BE2C (cell line): ENCODE measurements around the gene OR5AU1.

ENCODE experiments used
- DNase-seq: peaks from one replicate; pipeline ENCODE4 v3.0.0-alpha.2; 2020
- H3K27me3 ChIP-seq: fragments of 250-450 bp; sonication (Bioruptor Pico); 2 replicates; pipeline ENCODE4 v1.5.1; 2020; ENCODE audit warnings: mild to moderate bottlenecking
- H3K36me3 ChIP-seq: fragments of 250-450 bp; sonication (Bioruptor Pico); 2 replicates; pipeline ENCODE4 v1.5.1; 2020; ENCODE audit warnings: mild to moderate bottlenecking
- H3K4me1 ChIP-seq: fragments of 250-450 bp; sonication (Bioruptor Pico); 2 replicates; pipeline ENCODE4 v1.5.1; 2020
- H3K4me3 ChIP-seq: 2 replicates; pipeline ENCODE4 v1.5.1; 2011; ENCODE audit warnings: low read depth, low read length
- H3K9me3 ChIP-seq: fragments of 250-450 bp; sonication (Bioruptor Pico); 2 replicates; pipeline ENCODE4 v1.5.1; 2020
- TF ChIP-seq, protein P1 (sequence below): IDR thresholded peaks from 2 replicates; pipeline ENCODE4 v1.5.1; 2012; ENCODE audit warnings: mild to moderate bottlenecking, low read depth, low read length

OR5AU1 gene

DNA sequence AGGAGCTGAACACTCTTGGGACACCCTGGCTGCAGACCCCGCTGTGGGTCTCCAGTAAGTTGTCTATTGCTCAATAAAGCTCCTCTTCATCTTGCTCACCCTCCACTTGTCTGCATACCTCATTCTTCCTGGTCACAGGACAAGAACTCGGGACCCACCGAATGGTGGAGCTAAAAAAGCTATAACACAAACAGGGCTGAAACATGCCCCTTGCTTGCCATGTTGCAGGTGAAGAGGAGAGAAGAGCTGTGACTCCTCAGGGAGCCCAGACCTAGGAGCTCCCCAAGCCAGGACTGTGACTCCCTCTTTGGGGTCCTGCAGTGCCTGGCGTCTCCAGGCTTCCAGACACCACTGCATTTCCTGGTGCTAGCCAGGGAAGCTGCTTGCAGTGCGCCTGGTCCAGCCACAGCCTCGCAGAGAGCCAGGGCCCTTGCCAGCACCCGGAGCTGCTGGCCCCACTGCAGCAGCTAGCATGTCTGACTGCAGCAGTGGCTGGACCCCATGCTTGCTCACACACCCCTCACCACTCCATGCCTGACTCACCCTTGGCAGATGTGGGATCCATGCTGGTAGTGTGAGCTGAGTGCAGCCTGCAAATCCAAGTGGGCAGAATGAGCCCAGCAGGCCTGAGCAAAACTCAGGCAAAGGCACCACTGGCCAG lies 37.1 kb upstream of the OR5AU1 start:
- Histone ChIP-seq H3K36me3 (no peaks in the 10 kb centered on the region), H3K9me3 (peaks cover 6% of the 10 kb centered on the region), H3K4me3 (no peak overlapping the region), H3K27me3 (0 out of 2 replicates have a peak, but pooled peaks cover 2% of the 10 kb centered on the region), H3K4me1 (no peaks in the 10 kb centered on the region; the same call in none of the 2 replicates)
- TF ChIP-seq, protein P1, sequence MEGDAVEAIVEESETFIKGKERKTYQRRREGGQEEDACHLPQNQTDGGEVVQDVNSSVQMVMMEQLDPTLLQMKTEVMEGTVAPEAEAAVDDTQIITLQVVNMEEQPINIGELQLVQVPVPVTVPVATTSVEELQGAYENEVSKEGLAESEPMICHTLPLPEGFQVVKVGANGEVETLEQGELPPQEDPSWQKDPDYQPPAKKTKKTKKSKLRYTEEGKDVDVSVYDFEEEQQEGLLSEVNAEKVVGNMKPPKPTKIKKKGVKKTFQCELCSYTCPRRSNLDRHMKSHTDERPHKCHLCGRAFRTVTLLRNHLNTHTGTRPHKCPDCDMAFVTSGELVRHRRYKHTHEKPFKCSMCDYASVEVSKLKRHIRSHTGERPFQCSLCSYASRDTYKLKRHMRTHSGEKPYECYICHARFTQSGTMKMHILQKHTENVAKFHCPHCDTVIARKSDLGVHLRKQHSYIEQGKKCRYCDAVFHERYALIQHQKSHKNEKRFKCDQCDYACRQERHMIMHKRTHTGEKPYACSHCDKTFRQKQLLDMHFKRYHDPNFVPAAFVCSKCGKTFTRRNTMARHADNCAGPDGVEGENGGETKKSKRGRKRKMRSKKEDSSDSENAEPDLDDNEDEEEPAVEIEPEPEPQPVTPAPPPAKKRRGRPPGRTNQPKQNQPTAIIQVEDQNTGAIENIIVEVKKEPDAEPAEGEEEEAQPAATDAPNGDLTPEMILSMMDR: no peak
- peak; percentile 29 for DNase-seq

DNA sequence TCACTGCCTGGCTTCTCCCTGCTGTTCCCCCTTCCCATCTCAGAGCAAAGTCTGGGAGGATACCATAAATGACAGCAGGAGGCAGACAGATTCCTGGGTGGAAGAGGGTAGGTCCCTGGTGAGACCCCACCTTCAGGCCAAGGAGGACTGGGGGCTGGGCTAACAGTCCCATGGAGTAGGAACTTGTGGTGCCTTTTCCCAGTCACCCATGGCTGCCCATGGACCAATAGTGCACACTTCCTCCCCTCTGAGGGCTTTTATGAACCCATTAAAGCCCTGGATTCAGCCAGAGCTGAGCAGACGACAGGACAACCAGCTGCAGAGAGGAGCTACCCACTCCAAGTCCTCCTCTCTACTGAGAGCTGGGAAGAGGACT lies 36.6 kb upstream of the OR5AU1 start:
- DNase-seq: no peak
- Histone ChIP-seq H3K4me1 (no peaks in the 10 kb centered on the region; the same call in none of the 2 replicates), H3K9me3 (peaks cover 3% of the 10 kb centered on the region), H3K27me3 (0 out of 2 replicates have a peak, but pooled peaks cover 2% of the 10 kb centered on the region), H3K4me3 (peak overlapping the region; percentile 52), H3K36me3 (no peaks in the 10 kb centered on the region)
- TF ChIP-seq, protein P1: no peak

DNA sequence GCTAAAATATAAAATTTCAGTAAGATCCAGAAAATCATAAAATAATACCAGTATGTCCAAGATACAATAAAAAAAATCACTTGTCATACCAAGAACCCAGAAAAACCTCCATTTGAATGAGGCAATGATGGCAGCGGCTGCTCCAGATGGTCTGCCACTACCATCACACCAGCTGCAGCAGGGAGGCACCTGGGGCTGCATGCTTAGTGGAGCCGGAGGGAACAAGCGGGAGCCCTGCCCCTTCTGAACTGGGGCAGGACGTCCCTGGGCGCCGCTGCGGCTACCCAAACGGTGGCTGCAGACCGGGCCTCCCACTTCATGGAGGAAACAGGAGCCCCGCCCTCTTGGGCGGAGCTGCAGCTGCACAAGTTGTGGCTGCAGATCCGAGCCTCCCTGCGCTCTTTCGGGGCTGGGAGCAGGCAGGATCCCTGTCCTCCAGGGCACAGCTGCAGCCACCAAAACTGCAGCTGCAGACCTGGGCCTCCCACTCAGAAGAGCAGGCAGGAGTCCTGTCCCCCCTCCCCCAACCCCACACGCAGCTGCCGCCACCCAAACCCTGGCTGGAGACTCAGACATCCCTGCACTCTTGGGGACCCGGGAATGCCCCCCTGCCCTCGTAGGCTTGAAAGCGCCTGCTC lies 36.1 kb upstream of the OR5AU1 start:
- Histone ChIP-seq H3K36me3 (no peaks in the 10 kb centered on the region), H3K9me3 (no peaks in the 10 kb centered on the region; the same call in 1 of the 2 replicates), H3K4me1 (no peaks in the 10 kb centered on the region; the same call in none of the 2 replicates), H3K4me3 (peak overlapping the region; percentile 52), H3K27me3 (0 out of 2 replicates have a peak, but pooled peaks cover 2% of the 10 kb centered on the region)
- DNase-seq: peak; percentile 95
- TF ChIP-seq, protein P1: no peak

- Histone ChIP-seq H3K27me3 (0 out of 2 replicates have a peak, but pooled peaks cover 2% of the 10 kb centered on the region), H3K36me3 (no peaks in the 10 kb centered on the region), H3K4me3 (peak overlapping the region; percentile 52), H3K9me3 (no peaks in the 10 kb centered on the region), H3K4me1 (no peaks in the 10 kb centered on the region; the same call in none of the 2 replicates)
- peak; percentile 34 for DNase-seq
- TF ChIP-seq, protein P1: peak; percentile 32
These were observed 35.5 kb upstream of the OR5AU1 start for GRCh38 chr14:21191261-21191808.

- Histone ChIP-seq H3K9me3 (no peaks in the 10 kb centered on the region; the same call in 1 of the 2 replicates), H3K4me1 (no peaks in the 10 kb centered on the region), H3K36me3 (no peaks in the 10 kb centered on the region), H3K4me3 (no peak overlapping the region), H3K27me3 (no peaks in the 10 kb centered on the region)
- TF ChIP-seq, protein P1: no peak
- DNase-seq: no peak
These were observed 29.6 kb upstream of the OR5AU1 start for GRCh38 chr14:21185491-21185890.
